Raji (cell line): ENCODE measurements around the gene PRSS38.

Experiments used
- POLR2A ChIP-seq: IDR thresholded peaks from 2 replicates; pipeline ENCODE4 v1.6.1; 2011; ENCODE audit warnings: low read depth, low read length, control low read depth; ENCODE audit not compliant: insufficient read depth

PRSS38 gene

DNA sequence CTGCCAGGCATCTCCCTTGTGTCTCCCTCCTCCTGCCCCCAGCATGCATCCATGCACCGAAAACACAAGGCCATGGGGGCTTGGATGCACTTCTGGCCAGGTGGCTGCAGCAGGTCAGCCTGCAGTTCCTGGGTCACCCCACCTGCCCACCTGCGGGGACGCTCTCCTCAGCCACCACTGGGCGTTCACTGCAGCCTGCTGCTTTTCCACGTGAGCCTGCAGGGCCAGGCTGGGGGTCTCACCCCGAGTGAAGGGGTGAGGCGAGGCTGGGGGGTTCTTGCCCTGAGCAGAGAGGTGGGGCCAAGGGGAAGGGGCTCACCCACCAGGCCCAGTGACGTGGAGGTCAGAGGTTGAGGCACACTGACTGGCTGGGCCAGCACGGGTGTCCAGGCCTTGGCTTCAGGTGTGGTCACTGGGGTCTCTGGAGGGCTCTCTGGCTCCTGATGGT lies 67.6 kb downstream of the PRSS38 start:
- TF ChIP-seq POLR2A = no peak

DNA sequence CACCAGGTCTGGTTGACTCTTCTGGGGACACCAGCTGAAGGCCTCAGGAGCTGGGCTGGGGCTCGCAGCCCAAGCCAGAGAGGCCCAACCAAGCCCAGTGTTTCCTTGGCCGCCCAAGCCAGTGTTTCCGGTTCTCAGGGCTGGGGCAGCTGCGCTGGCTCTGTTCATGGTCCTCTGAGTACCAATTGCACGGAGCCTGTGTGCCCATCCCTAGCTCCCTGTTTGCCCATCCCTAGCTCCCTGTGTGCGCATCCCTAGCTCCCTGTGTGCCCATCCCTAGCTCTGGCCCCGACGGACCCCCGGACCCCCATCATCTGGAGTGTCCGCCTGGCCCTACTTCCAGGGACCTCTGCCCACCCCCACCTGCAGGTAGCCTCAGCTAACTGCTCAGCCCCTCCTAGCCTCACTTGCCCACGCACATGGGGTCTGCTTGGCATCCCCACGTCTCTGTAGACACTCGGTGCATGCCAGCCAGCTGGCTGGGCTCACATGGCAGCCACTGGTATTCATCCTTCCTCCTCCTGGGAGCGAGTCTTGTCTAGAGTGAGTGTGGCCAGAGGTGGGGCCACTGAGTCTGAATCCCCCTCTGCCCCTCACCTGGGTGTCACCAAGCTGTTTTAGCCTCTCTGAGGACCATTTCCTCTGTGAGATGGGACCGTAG lies 68.3 kb downstream of the PRSS38 start:
- TF ChIP-seq POLR2A = no peak

DNA sequence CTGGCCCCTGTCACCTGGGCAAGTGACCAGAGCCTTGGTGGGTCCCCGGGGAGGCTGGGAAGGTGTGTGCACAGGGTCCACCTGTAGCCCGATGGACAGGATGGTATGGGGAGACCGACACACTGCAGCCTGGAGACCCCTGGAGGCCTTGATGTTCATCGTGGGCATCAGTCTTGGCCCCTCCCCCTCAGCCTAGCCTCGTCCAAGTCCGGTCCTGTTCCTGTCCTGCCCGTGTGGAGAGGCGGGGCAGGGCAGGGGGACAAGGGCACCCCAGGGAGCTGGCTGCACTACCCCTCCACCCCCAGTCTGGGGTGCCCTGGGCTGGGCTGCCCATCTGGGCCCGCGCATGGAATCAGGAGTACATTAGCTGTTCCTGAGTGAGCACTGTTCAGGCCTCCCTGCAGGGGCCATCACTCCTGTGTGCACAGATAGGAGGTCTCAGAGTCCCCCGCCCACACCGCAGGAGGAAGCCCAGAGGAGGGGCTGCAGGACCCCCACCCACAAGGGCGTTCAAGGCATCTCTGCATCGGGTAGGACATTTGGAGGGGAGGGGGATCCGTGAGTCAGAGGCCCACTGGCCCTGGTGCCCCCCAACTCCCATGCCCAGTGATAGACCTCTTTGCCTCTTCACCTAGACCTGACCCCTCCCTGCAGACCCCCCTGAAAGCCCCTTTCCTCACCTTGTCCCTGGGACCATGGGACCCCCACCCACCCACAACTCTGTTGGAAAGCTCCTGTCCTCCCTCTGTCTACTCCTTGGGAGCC lies 69.1 kb downstream of the PRSS38 start:
- TF ChIP-seq POLR2A = no peak

DNA sequence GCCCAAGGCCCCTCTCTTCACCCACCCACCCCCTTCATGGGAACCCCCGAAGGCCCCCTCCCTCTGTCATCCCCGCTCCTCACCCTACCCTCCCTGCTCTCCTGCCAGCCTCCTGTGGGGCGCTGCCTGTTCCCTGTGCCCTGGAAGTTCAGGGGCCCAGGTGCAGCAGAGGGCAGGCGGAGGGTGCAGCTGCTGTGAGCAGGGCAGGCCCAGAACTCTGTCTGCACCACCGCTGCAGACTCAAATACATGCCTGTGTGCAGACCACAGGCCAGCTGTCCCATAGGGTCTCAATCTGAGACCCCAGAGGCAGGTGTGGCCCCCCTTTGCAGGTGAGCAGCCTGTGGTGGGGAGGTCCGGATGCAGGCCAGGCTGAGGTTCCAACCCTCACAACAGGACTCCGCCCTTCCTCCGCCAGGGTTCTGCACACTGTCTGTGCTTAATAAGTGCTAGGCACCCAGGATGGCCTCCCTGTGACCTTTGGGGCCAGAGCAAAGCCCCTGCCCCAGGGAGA lies 69.7 kb downstream of the PRSS38 start:
- no peak for TF ChIP-seq POLR2A

DNA sequence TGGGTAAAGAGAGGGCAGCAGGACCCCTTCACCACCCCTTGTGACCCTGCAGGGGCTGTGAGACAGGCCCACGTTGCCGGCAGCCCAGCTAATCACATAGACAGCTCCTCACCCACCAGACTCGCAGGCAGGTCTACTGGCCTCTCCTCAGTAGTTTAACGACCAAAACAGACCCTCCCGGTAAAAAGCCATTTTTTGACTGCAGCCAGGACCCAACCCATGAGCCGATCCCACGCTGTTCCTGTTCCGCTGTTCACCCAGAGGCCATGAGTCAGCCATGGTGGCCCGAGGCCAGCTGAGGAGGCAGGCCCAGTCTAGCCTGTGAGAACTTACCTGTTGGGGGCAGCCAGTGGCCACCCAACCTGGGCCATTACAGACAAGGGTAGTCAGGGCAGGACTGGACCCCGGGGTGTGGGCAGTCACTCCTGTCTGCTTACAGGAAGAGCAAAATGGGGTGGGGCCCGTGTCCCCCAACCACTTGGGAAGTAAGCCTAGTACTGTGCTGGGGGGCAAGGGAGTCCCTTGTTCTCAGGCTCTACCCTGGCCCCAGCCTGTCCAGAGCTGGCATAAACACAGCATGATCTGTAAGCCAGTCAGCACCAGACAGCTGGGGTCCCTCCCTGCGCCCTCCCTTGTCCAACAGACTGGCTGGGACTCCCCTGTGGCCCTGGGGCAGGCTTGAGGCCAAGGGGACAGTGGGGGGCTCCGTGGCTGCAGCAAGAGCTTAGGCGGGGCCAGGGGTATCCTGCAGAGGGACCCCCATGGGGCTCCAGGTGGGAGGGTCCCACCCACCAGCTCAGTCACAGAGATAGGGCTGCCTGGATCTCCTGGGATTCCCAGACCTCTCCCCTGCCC lies 70.4 kb downstream of the PRSS38 start:
- TF ChIP-seq POLR2A = no peak

DNA sequence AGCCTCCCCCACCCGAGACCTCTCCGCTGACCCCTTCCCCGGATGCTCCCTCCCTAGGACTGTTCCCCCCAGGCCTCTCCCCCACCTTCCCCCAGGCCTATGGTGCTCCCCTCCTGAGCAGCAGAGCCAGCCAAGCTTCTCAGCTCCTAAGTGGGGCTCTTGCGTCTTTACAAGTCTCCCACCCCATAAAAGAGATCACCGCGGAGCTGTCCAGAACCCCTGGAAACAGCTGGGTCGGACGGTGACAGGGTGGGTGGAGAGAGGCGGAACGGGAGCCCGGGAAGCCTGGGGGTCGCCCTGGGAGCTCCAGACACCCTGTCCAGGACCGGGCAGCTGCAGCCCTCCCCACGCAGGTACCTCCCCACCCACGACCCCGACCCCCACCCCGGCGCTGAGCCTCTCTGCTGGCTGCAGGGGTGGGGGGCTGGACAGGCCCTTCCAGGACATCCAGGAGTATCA lies 71.1 kb downstream of the PRSS38 start:
- TF ChIP-seq POLR2A = no peak

DNA sequence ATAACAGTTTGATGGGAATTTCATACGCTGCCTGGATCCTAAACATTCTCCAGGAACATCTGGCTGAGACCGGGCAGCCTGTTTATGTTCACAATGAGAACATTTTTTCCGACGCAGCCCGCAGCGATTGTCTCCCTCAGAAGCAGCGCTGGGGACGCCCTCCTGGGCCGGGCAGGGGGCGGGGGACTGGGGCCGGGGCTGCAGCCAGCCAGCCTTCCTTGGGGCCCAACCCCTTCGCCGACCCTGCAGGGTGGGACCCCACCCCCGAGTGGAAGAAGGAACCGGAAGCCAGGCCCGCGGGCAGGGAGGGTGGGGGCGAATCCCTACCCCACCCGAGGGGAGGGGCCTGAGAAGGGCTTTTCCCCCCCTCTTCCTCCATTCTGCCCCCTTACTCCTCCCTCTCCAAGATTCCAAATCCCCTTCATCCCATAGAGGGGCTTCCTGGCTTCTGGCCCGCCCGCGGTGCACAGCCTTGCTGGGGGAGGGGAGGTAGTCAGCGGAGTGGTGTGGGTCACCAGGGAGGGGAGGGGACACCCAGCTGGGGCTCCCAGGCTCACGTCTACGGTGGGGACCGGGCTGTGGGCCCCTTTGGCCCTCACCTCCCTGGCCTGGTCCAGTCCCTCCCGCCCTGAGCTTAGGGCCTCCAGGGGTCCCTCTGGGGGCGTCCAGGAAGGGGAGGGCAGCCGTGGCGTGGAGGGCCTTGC lies 71.7 kb downstream of the PRSS38 start:
- no peak for TF ChIP-seq POLR2A

DNA sequence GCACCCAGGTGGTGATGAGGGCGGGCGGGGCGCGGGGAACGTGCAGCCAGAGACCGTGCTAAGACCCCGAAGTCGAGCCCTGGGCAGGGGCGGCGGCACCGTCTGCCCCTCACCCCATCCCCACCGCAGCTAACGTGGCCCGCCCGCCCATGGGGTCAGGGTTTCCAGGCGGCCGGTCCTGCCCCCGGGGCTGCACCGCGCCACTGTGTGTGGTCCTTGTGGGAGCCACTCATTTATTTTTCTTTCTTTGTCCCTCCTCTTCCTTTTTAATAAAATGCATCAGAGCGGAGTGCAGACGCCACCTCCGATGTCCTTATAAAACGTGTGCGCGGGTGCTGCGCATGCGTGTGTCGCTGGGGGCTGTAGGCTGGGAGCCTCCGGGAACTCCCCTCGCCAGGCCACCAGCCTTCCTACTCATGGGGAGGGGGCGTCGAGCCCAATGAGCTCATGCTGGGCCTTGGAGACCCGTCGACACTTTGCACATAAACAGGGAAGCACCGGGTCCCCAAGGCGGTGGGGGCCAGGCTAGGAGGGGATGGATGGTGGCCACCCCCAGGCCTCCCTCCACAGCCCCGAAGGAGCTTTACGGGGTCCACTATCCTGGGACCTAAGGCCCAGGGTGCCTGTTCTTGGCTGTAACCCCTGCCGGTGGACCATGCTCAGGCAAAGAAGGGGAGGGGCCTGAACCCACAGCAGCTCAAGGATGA lies 72.4 kb downstream of the PRSS38 start:
- TF ChIP-seq POLR2A = no peak

DNA sequence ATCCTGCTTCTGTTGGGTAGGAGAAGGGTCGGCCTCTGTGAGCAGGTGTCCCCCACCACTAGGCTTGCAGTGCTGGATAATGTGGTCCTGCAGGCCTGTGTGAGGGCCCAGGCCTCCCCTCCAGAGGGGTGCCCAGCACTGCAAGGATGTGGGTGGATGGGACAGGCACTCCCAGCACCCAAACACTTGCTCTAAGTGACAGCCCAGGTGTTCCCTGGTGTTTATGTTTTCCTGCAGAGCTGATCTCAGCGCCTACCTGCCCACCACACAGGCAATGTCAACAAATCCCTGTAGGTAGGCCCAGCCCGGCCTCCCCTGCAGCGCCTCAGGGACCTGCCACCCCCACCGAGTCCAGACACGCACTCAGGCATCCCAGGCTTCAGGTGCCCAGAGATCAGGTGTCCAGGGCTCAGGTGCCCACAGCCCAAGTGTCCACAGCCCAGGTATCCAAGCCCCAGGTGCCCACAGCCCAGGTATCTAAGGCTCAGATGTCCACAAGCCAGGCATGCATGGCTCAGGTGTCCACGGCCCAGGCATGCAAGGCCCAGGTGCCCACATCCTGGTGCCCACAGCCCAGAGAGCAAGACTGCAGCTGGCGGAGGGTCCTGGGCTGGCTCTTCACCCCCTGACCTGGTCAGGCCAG lies 73.0 kb downstream of the PRSS38 start:
- no peak for TF ChIP-seq POLR2A

DNA sequence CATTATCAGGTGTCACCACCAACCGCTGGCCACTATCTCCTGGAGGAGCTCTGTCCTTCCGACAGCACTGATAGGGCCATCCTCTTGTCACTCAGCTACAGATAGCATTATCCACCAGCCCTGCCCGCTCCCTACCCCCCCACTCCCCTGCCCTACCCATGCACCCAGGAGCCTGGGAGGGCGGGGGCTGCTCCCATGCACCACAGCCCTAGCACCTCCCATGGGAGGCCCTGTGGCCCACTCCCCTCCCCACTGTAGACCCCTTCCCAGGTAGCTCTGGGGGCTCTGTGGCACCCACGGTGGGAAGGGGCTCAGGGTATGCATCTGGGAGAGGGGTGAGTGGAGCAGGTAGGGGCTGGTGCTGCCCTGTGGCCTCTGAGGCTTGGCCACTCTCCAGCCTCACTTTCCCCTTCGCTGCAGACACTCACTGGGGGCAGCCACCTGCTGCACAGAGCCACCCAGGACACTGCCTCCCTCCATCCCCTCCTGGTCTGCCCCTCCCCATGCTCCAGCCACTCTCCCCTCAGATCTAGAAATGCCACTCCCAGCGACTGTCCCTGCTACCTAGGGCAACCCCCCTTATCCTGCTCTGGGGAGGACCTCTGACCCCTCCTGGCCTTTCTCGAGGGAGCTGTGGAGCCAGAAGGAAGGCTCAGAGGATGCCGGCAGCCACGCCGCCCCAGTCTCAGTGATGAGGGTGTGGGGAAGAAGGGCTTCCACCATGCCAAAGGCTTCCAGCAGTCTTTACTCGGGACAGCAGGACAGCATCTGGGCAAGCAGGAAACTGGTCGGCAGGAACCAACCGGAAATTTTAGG lies 73.8 kb downstream of the PRSS38 start:
- no peak for TF ChIP-seq POLR2A

DNA sequence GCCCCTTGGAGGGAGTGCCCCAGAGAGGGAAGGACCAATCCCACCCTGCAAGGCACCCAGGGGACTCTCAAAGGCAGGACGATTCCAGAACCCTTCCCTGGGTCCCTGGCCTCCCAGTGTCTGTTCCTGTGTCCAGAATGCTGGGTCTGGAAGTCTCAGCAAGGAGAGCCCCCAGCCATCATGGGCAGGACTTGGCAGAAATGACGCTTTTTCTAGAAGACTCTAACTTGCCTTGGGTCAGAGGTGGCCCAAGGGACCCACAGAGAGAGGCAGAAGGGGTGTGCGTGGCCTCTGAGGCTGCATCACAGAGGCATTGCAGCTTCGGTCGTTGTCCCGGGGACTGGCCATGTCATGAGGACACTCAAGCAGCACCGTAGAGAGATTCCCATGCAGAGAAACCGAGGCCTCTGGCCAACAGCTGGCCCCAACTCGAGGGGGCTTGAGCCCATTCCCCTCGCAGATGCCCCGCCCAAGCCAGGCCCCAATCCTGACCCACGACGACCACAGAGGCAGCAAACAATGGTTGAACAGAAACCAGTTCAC lies 74.5 kb downstream of the PRSS38 start:
- TF ChIP-seq POLR2A = no peak

DNA sequence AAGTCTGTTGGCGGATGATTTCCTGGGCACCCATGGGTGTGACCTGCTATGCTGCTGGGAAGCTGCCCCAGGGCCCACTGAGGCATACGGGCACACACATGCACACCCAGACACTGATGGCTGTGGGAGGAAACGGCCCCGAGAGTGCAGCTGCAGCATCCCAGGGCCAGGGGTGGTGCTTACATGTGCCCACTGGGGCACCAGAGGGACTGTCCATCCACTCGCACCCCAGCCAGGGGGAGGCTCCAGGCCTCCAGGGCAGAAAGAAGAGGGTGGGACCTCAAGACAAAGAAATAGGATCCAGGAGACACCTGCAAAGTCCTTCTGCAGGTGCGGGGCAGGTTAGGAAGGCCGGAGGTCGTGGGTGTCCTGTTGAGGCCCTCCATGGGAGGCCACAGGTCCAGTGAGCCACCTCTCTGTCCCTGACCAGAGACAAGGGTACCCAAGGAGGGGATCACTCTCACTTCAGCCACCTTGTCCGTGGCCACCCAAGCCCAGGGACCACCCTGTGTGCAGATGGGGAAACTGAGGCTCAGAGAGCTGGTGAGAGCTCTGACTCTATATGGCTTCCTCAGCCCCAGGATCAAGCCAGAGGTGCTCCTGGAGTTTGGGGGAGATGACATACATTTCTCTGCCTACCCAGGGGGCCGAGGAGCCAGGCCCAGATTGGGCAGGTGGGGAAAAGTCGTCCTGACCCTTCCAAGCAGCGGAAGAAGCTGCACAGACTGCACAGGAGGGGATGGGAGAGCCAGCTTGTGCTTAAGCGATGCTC lies 75.2 kb downstream of the PRSS38 start:
- TF ChIP-seq POLR2A = no peak
